OCI-M1 (cell line): ENCODE results near the gene NLN.

Experiments used
- DNase-seq: peaks from one replicate; lab custom pipeline; 2025; lab: John Stamatoyannopoulos, UW

Gene NLN

DNA sequence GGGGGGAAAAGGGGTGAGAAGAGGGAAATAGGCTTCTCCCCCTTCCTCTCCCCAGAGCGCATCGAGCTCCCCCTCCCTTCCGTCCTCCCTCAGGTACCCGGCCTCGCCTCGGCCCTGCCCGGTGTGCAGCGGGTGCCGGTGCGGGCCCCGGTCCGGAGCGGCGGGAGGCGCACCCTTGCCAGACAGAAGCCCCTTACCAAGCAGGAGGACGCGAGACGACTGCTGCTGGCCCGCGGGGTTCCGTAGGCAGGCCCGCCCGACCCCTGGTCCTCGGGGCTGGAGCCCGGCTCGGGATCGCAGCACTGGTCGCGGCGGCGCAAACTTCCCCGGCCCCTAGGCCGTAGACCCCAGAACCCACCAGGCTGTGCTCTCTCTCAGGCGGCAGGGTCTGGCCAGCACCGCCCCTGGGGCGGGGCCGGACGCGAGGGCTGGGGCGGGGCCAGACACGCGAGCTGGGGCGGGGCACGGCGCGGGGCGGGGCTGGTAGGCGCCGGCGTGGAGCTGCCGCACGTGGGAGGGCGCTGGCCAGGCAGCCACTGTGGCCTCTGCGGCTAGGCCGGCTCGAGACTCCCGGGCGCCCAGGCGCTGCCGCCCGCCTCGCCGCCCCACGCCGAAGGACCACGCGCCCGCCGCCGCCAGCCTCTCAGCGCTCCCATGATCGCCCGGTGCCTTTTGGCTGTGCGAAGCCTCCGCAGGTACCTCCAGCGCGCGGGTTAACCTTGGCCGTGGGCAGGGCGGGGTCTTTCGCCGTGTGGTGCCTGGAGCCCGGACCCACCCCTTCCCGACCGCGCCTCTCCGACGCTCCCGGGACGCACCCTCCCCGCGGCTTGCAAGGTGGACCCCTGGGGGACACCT lies at the start of gene NLN, which contains the start of gene SGTB:
NLN (plus strand) TSS at position 486 of the 855 bp plus-strand sequence; CDS start at position 655, 169 bp downstream.
SGTB (minus strand) TSS at position 390 of the 855 bp plus-strand sequence. CDS start 1,302 bp downstream, outside the sequence.
- DNase-seq = peak; percentile 87

DNA sequence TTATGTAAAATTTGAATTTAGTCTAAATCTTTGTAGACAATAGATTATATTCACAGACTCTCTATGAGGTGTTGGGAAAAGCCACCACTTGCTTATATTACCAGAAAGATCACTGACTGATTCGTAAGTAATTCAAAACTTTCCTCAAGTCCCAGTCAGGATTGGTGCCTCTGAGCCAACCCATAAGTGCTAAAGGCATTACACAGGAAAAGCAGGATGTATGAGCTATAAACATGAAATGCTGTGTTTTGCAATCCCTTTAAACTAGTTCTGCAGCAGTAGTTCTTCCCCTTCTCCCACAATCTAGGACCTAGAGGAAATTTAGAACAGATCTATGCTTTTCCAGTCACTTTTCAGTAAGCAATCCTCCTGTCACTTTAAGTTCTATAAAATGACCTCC lies 49.2 kb upstream of the NLN start:
- no peak for DNase-seq

DNA sequence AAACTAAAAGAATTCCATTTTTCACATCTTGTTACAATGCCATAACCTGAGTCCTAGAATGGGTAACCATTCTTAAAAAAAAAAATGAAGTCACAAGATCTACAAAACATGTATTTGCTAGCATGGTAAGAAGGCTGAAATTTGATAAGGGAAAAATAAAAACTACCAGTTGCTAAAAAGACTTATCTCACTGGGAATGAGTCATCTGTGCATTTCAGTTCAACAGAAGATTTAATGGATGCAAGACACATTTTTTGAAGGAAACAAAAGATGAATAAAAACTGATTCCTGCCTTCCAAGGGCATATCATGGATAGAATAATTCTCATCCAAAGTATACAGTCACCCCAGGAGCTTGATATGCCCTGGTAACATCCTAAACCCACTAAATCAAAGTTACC lies 47.3 kb upstream of the NLN start:
- DNase-seq = peak; percentile 37

- peak; percentile 7 for DNase-seq
These were observed 45.9 kb upstream of the NLN start for GRCh38 chr5:65676056-65676455.

- DNase-seq = no peak
These were observed 39.9 kb upstream of the NLN start for GRCh38 chr5:65682148-65682547.

GRCh38 chr5:65693121-65693520 lies 28.9 kb upstream of the NLN start:
- DNase-seq = no peak

- DNase-seq = no peak
These were observed 26.7 kb upstream of the NLN start for GRCh38 chr5:65695162-65695755.

DNA sequence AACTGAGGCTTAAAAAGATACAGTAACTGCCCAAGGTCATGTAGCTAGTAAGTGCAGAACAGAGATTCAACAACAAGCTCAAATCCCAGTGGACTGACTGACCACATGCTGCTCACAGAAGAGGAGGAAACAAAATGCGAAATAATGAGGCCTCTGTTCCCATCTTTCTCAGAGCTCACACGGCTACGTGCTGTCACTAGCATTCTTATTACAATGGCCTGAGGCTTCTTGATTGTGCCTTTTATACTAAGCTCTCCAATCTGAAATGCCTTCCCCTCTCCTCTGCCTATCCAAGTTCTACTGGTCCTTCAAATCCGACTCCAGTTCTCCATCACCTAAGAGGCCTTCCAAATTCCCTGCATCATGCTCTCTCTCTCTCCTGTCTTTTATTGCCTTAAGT lies 26.1 kb upstream of the NLN start:
- no peak for DNase-seq

DNA sequence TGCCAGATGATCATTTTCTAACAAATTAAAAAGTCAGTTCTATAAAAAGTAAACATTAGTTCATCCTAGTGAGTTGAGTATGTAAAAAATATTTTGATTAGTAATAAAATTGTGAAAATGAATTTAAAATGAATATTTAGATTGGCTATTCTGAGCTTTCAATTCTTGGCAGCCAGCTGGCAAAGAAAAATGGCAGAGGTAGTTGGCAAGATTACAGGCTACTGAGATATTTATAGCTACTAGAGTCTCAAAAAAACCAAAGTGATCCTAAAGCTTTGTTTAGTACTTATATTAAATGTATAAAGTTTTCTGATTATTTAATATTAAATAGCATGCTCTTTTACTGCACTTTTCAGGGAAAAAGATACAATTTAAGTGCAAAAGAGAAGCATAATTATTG lies 25.1 kb upstream of the NLN start:
- no peak for DNase-seq

DNA sequence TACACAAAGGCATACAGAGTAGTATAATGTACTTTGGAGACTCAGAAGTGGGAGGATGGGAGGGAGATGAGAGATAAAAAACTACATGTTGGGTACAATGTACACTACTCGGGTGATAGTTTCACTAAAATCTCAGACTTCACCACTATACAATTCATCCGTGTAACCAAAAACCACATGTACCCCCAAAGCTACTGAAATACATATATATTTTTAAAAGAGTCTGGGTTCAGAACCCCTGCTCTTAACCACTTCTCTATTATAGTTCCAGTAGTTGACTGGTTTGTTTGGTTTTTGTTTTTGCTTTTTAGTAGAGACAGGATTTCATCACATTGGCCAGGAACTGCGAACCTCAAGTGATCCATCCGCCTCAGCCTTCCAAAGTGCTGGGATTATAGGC lies 22.7 kb upstream of the NLN start:
- DNase-seq = no peak

DNA sequence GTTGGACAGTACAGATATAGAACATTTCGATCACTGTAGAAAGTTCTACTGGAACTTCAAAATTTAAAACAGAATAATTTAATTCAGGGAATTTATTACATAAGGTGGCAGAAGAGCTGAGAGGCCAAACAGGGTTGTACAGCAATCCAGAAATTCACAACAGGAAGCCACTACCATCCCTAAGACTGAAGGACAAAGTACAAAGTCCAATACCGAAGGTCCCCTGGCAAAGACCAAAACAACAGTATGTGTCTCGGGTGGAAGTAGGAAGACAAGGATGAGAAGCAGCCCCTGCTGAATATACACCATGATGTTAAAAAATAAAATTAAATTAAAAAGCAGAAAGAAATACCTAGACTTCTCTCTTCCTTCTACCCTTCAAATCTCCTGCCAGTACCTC lies 20.0 kb upstream of the NLN start:
- no peak for DNase-seq

- no peak for DNase-seq
These were observed 17.3 kb upstream of the NLN start for GRCh38 chr5:65704621-65705239.

GRCh38 chr5:65707663-65708062 lies 14.3 kb upstream of the NLN start:
- DNase-seq = no peak

- no peak for DNase-seq
These were observed 13.9 kb upstream of the NLN start for GRCh38 chr5:65708145-65708544.

- DNase-seq = no peak
These were observed 3.3 kb upstream of the NLN start for GRCh38 chr5:65718576-65719310.

DNA sequence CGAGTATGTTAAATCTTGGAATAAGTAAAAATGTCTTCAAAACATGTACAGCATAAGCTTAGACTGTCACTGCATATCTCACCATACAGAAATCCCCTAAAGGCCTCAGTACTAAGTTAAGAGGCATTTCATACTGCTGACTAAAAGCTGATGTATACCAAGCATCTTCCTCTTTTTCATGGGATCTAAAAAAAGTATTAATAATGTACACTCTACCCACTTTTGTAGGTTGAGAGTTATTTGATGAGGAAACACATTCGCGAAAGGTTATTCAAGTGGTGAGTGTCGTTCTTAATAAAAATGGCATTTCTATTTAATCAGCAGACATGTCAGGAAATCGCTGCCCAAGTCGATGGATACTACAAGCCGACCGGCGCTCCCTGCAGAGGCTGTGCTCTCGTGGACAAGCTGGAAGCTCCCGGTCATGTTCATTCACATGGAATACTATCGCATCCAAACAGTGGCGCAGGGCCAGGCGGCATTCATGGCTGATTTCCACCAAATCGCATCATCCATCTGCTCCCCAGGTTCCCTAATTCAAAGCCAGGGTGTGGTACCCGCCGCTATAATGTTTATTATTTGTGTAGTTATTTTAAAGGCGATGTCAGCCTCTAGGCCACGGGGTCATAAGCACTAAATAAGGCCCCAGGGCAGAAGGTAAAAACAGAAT lies 820 bp upstream of the NLN start:
- peak; percentile 58 for DNase-seq

DNA sequence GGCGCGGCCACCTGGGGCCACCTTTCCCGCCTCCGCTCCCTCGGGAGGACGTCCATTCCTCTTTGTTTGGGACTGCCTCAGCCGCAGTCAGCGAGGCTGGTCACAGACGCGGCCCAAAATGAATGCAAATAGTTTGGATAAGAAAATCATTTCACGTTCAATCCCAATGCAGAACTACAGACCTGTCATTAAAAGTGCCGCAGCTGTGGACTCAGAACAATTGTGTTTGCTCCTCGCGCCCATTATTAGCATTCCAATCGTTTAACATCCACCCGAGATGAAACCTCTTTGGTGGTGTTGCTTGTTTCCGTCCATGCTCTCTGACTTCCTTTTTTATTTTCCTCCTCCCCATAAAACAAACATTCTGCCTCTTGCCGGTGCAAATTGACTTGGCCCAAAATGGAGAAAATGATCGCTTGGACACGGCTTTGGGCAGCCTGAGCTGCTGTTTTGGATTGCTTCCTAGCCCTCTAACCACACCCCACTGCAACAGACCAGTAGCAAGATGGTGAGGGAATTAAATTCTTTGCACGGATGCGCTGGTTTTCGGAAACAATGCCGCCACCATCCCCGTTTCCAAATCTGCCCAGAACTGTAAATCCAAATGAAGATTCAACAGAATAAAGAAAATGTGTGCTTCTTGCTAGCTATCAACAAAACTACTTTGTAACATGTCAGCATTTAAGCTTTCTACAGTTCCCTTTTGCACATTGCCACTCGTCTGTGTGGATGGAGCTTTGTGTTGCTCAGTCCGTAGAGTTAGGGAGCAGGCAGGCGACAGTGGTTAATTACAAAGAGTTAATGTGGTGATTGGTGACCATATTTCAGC lies 784 bp downstream of the NLN start:
- DNase-seq = peak; percentile 80

- DNase-seq = no peak
These were observed 5.6 kb downstream of the NLN start for GRCh38 chr5:65727491-65728156.

DNA sequence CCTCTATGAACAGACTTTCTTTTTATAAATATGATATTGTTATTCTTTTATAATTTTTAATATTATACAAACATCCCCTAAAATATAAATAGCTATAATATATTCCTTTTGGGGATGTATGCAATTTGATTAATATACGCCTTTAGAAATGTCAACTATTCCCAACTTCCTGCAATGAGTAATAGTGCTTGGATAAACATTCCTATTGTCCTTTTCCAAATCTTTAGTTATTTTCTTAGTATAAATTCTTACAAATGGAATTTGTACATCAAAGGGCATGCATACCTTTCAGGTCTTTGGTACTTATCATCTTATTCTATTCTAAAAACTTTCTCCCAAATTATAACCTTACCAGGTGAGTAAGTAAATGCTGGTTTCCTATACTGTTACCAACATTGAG lies 6.2 kb downstream of the NLN start:
- DNase-seq = no peak

- no peak for DNase-seq
These were observed 8.9 kb downstream of the NLN start for GRCh38 chr5:65730910-65731309.
